ENCODE measurements around the gene ASB8. TPM values are rescaled to one million over a fixed set of nuclear protein-coding genes. Genes with fewer than 3 reads are reported as not detected.

The ASB8 gene
- total RNA-seq, 1 experiment from 2014 or later, result 34.4 TPM

DNA sequence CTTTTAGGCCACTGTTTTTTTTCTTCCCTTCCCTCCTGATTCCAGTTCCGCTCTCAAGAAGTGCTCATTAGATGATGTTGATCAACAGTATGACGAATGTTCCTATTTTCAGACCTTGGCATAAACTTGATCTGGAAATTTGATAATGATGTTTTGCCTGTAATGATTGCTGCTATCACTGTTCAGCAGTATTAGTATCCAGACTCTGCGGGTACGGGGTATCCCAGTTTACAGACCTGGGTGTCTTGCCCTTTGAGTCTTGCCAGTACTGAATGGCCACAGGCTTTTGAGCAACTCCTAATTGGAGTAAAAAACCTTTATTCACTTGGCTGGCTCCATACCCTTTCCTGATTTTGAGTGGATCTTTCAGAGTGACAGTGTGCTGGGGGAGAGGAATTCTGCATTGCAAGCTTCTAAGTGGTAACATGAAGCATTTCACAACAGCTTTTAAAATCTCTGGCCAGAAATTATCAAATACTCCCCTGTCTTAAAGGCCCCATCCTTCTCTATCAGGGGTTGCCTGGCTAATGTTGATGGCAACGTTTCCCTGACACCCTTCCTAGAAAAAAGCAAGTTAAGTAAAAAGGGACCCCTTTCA is 5.9 kb upstream of the ASB8 start:
- Histone ChIP-seq H3K9ac (ENCODE audit: low read length) (no peak overlapping the region), H3K9me2 (replicated peaks; ENCODE audit: low read length) (no peaks in the 10 kb centered on the region), H3F3A (ENCODE audit: low read length, unreplicated experiment) (no peaks in the 10 kb centered on the region), H3K79me2 (ENCODE audit: low read length) (no peaks in the 10 kb centered on the region), H3K4me1 (ENCODE audit: insufficient read depth, low read length) (no peaks in the 10 kb centered on the region), H3K4me2 (ENCODE audit: low read length) (no peak overlapping the region), H3K27me3 (ENCODE audit: low read length) (no peaks in the 10 kb centered on the region), H2AFZ (ENCODE audit: low read length) (no peak overlapping the region), H3K36me3 (ENCODE audit: low read depth, low read length) (no peaks in the 10 kb centered on the region), H3K4me3 (ENCODE audit: low read length) (no peak overlapping the region), H3K9me3 (ENCODE audit: low read length) (no peaks in the 10 kb centered on the region), H3K27ac (ENCODE audit: low read length) (no peak overlapping the region), H4K20me1 (ENCODE audit: low read length) (no peaks in the 10 kb centered on the region)
- no peak for ATAC-seq
- ChIA-PET POLR2A (ENCODE audit: unreplicated experiment) (no interaction called here), CTCF (no interaction called here)
- BruUV-seq (replicated peaks), result no TSS peak
- intact Hi-C loops (cut with micrococcal nuclease), result no loop called here
- TF ChIP-seq EZH2 (IDR thresholded peaks at IDR 0.05; ENCODE audit: low read length, unreplicated experiment), result no peak
- no peak for TF ChIP-seq EZH2phosphoT487 (IDR thresholded peaks at IDR 0.05; ENCODE audit: borderline replicate concordance, low read length)
- DNase-seq, result no peak

DNA sequence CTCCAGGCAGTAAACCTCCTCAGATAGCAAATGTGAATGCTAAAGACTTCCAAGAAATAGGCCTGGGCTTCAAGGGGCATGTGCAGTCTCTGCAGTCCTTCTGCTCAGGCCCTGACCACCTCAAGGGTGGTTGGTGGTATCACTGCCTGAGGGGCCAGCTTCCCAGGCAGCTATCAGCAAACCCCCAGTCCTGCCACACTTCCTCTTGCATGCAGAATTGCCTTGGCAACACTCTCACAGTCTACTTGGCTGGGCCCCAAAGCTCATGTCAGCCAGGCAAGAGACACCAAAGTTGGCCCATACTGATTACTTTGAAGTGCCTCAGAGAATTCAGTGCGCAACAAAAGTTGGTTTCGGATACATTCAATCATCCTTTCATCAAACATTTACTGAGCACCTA is 3.5 kb upstream of the ASB8 start:
- BruUV-seq (replicated peaks), result no TSS peak
- no peak overlapping the region for H3K4me2 ChIP-seq (ENCODE audit: low read length)
- ATAC-seq (no peak), DNase-seq (no peak)
- no peaks in the 10 kb centered on the region for H4K20me1 ChIP-seq (ENCODE audit: low read length)
- ChIA-PET CTCF (no interaction called here), POLR2A (ENCODE audit: unreplicated experiment) (no interaction called here)
- H3K9me3 ChIP-seq (ENCODE audit: low read length), result no peaks in the 10 kb centered on the region
- no peaks in the 10 kb centered on the region for H3K27me3 ChIP-seq (ENCODE audit: low read length)
- no peak overlapping the region for H2AFZ ChIP-seq (ENCODE audit: low read length)
- H3F3A ChIP-seq (ENCODE audit: low read length, unreplicated experiment), result no peaks in the 10 kb centered on the region
- TF ChIP-seq, protein P1, sequence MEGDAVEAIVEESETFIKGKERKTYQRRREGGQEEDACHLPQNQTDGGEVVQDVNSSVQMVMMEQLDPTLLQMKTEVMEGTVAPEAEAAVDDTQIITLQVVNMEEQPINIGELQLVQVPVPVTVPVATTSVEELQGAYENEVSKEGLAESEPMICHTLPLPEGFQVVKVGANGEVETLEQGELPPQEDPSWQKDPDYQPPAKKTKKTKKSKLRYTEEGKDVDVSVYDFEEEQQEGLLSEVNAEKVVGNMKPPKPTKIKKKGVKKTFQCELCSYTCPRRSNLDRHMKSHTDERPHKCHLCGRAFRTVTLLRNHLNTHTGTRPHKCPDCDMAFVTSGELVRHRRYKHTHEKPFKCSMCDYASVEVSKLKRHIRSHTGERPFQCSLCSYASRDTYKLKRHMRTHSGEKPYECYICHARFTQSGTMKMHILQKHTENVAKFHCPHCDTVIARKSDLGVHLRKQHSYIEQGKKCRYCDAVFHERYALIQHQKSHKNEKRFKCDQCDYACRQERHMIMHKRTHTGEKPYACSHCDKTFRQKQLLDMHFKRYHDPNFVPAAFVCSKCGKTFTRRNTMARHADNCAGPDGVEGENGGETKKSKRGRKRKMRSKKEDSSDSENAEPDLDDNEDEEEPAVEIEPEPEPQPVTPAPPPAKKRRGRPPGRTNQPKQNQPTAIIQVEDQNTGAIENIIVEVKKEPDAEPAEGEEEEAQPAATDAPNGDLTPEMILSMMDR (conservative IDR thresholded peaks at IDR 0.05; ENCODE audit: low read depth, low read length), result no peak
- TF ChIP-seq EZH2 (IDR thresholded peaks at IDR 0.05; ENCODE audit: low read length, unreplicated experiment) (no peak), EZH2phosphoT487 (IDR thresholded peaks at IDR 0.05; ENCODE audit: borderline replicate concordance, low read length) (no peak)
- intact Hi-C loops (cut with micrococcal nuclease), result no loop called here
- no peak overlapping the region for H3K9ac ChIP-seq (ENCODE audit: low read length)
- no peaks in the 10 kb centered on the region for H3K9me2 ChIP-seq (replicated peaks; ENCODE audit: low read length)
- no peak overlapping the region for H3K27ac ChIP-seq (ENCODE audit: low read length)
- H3K79me2 ChIP-seq (ENCODE audit: low read length), result peaks cover 14% of the 10 kb centered on the region
- no peak overlapping the region for H3K4me3 ChIP-seq (ENCODE audit: low read length)
- peaks cover 14% of the 10 kb centered on the region for H3K4me1 ChIP-seq (ENCODE audit: insufficient read depth, low read length)
- H3K36me3 ChIP-seq (ENCODE audit: low read depth, low read length), result no peaks in the 10 kb centered on the region

DNA sequence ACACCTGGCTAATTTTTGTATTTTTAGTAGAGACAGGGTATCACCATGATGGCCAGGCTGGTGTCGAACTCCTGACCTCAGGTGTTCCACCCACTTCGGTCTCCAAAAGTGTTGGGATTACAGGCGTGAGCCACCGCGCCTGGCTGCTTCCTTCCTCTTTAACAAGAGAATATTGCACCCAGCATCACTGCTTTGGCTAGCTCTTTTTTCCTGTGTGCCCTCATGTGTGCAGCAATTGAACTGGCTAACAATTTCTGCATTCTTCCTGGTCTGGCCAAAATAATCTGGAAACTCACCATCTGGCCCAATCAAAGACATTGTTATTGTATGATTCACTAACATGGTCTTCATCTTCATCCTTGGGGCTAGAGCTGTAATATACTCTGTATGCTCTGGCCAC is 2.7 kb upstream of the ASB8 start:
- H3K27me3 ChIP-seq (ENCODE audit: low read length), result no peaks in the 10 kb centered on the region
- BruUV-seq (replicated peaks), result no TSS peak

More for the DNA sequence above, 2.7 kb upstream of the ASB8 start:
- Histone ChIP-seq H4K20me1 (ENCODE audit: low read length) (no peaks in the 10 kb centered on the region), H3K4me2 (ENCODE audit: low read length) (no peak overlapping the region), H3K9ac (ENCODE audit: low read length) (no peak overlapping the region), H3K79me2 (ENCODE audit: low read length) (peaks cover 15% of the 10 kb centered on the region), H2AFZ (ENCODE audit: low read length) (no peak overlapping the region), H3K9me3 (ENCODE audit: low read length) (no peaks in the 10 kb centered on the region), H3K4me3 (ENCODE audit: low read length) (no peak overlapping the region), H3K36me3 (ENCODE audit: low read depth, low read length) (no peaks in the 10 kb centered on the region), H3K9me2 (replicated peaks; ENCODE audit: low read length) (no peaks in the 10 kb centered on the region), H3K4me1 (ENCODE audit: insufficient read depth, low read length) (peaks cover 14% of the 10 kb centered on the region), H3F3A (ENCODE audit: low read length, unreplicated experiment) (no peaks in the 10 kb centered on the region), H3K27ac (ENCODE audit: low read length) (no peak overlapping the region)
- TF ChIP-seq EZH2 (IDR thresholded peaks at IDR 0.05; ENCODE audit: low read length, unreplicated experiment) (no peak), EZH2phosphoT487 (IDR thresholded peaks at IDR 0.05; ENCODE audit: borderline replicate concordance, low read length) (no peak)
- TF ChIP-seq, protein P1 (conservative IDR thresholded peaks at IDR 0.05; ENCODE audit: low read depth, low read length), result no peak
- CTCF ChIA-PET, result no interaction called here
- ATAC-seq (no peak), DNase-seq (no peak)
- POLR2A ChIA-PET (ENCODE audit: unreplicated experiment), result no interaction called here
- intact Hi-C loops (cut with micrococcal nuclease), result no loop called here
